Nephron (organoid): ENCODE data around the gene KCNG2.

Experiments
- H3K27ac Mint-ChIP-seq, 3 experiments: 2 replicates each; pipeline ENCODE4 v1.8.0; 2020; ENCODE audit warnings: mixed read lengths in 3 of 3, mild to moderate bottlenecking in 2 of 3, moderate library complexity in 1 of 3
- H3K27me3 Mint-ChIP-seq: 2 replicates; pipeline ENCODE4 v1.8.0; 2021; ENCODE audit warnings: low read depth, mild to moderate bottlenecking, moderate library complexity, mixed read lengths
- H3K36me3 Mint-ChIP-seq: 2 replicates; pipeline ENCODE4 v1.8.0; 2020; ENCODE audit warnings: low read depth, mixed read lengths
- H3K4me1 Mint-ChIP-seq: 2 replicates; pipeline ENCODE4 v1.8.0; 2020; ENCODE audit warnings: mixed read lengths
- H3K4me3 Mint-ChIP-seq, 3 experiments: 2 replicates each; pipeline ENCODE4 v1.8.0; 2020; ENCODE audit warnings: mild to moderate bottlenecking in 3 of 3, mixed read lengths in 3 of 3, moderate library complexity in 2 of 3
- H3K9me3 Mint-ChIP-seq: 2 replicates; pipeline ENCODE4 v1.8.0; 2020; ENCODE audit warnings: mixed read lengths
- CTCF ChIP-seq, 3 experiments: fragments of 200-600 bp; sonication (generic); IDR thresholded peaks; one replicate each; pipeline ENCODE4 v1.5.0; 2021; ENCODE audit warnings: antibody characterized with exemption in 3 of 3; ENCODE audit not compliant: unreplicated experiment in 3 of 3

KCNG2 gene

GRCh38 chr18:79789091-79789891 lies 8.4 kb upstream of the KCNG2 start:
- H3K9me3 Mint-ChIP-seq, result no peaks in the 10 kb centered on the region
- no peak for TF ChIP-seq CTCF (IDR thresholded peaks at IDR 0.05; ENCODE audit: unreplicated experiment in 3 of 3)
- H3K27ac Mint-ChIP-seq, result no peak overlapping the region
- no peaks in the 10 kb centered on the region for H3K36me3 Mint-ChIP-seq
- peak overlapping the region; percentile 24 to 46 (median 35) for H3K4me3 Mint-ChIP-seq
- H3K27me3 Mint-ChIP-seq, result peaks cover 89% of the 10 kb centered on the region
- H3K4me1 Mint-ChIP-seq, result peaks cover 11% of the 10 kb centered on the region

GRCh38 chr18:79789901-79790890 lies 7.5 kb upstream of the KCNG2 start:
- no peaks in the 10 kb centered on the region for H3K9me3 Mint-ChIP-seq
- H3K27ac Mint-ChIP-seq, result no peak overlapping the region
- H3K36me3 Mint-ChIP-seq, result no peaks in the 10 kb centered on the region
- H3K4me3 Mint-ChIP-seq, result no peak overlapping the region
- TF ChIP-seq CTCF (IDR thresholded peaks at IDR 0.05; ENCODE audit: unreplicated experiment in 3 of 3), result no peak
- H3K27me3 Mint-ChIP-seq, result peaks cover 89% of the 10 kb centered on the region
- peaks cover 14% of the 10 kb centered on the region for H3K4me1 Mint-ChIP-seq

- Mint-ChIP-seq H3K9me3 (no peaks in the 10 kb centered on the region), H3K4me1 (peaks cover 19% of the 10 kb centered on the region), H3K36me3 (no peaks in the 10 kb centered on the region), H3K27me3 (peaks cover 87% of the 10 kb centered on the region), H3K27ac (no peak overlapping the region), H3K4me3 (peak overlapping the region in 1 of 3 experiments; percentile 21)
- TF ChIP-seq CTCF (IDR thresholded peaks at IDR 0.05; ENCODE audit: unreplicated experiment in 3 of 3), result no peak
These were observed 6.5 kb upstream of the KCNG2 start for GRCh38 chr18:79790996-79791972.

GRCh38 chr18:79792096-79792987 lies 5.4 kb upstream of the KCNG2 start:
- H3K36me3 Mint-ChIP-seq, result no peaks in the 10 kb centered on the region
- H3K27me3 Mint-ChIP-seq, result peaks cover 87% of the 10 kb centered on the region
- no peaks in the 10 kb centered on the region for H3K9me3 Mint-ChIP-seq
- H3K27ac Mint-ChIP-seq, result no peak overlapping the region
- H3K4me3 Mint-ChIP-seq, result no peak overlapping the region
- no peak for TF ChIP-seq CTCF (IDR thresholded peaks at IDR 0.05; ENCODE audit: unreplicated experiment in 3 of 3)
- peaks cover 26% of the 10 kb centered on the region for H3K4me1 Mint-ChIP-seq

- TF ChIP-seq CTCF (IDR thresholded peaks at IDR 0.05; ENCODE audit: unreplicated experiment in 3 of 3), result no peak
- peaks cover 85% of the 10 kb centered on the region for H3K27me3 Mint-ChIP-seq
- H3K27ac Mint-ChIP-seq, result no peak overlapping the region
- H3K9me3 Mint-ChIP-seq, result no peaks in the 10 kb centered on the region
- no peak overlapping the region for H3K4me3 Mint-ChIP-seq
- H3K36me3 Mint-ChIP-seq, result no peaks in the 10 kb centered on the region
- peaks cover 29% of the 10 kb centered on the region for H3K4me1 Mint-ChIP-seq
These were observed 4.8 kb upstream of the KCNG2 start for GRCh38 chr18:79792988-79793355.
